ENCODE data around the gene MICAL2.

MICAL2 gene

DNA sequence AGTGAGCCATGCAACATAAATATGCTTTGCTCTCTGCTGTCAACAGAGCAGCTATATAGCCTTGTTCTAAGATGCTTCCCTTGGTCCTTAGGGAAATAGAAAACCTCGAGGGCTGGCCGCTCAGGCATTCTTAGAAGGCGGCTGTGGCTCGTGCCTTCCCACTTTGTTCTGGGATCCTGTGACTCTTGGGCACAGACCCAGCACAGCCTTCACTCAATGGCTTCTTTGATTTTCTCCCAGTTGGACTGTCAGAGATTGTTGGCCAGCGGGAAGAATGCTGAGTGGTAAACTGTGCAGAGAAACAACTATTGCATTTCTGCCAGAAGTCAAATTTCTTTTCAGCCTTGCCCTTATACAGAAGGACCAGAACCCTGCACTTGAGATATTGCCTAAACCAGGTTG is 9.5 kb upstream of the MICAL2 start:
- TF ChIP-seq SETDB1 (IDR thresholded peaks at IDR 0.05; ENCODE audit: insufficient read length, low read length) (no peak), ZNF146 (tag by site-specific recombination; IDR thresholded peaks at IDR 0.05) (no peak), ZNF121 (tag by site-specific recombination; IDR thresholded peaks at IDR 0.05) (no peak), ZNF654 (tag by site-specific recombination; IDR thresholded peaks at IDR 0.05; ENCODE audit: low read depth) (no peak), GLI4 (tag by site-specific recombination; IDR thresholded peaks at IDR 0.05) (no peak), ZNF132 (tag by site-specific recombination; IDR thresholded peaks at IDR 0.05; ENCODE audit: borderline replicate concordance) (no peak), GFI1B (tag by site-specific recombination; IDR thresholded peaks at IDR 0.05) (no peak), ZNF354C (tag by site-specific recombination; IDR thresholded peaks at IDR 0.05; ENCODE audit: borderline replicate concordance, low read depth) (no peak), MYNN (tag by site-specific recombination; IDR thresholded peaks at IDR 0.05; ENCODE audit: borderline replicate concordance) (no peak), KLF8 (tag by site-specific recombination; IDR thresholded peaks at IDR 0.05) (no peak), ZNF175 (tag by site-specific recombination; IDR thresholded peaks at IDR 0.05) (no peak), ZBTB8A (tag by site-specific recombination; IDR thresholded peaks at IDR 0.05) (no peak)
- TF ChIP-seq, protein P1, sequence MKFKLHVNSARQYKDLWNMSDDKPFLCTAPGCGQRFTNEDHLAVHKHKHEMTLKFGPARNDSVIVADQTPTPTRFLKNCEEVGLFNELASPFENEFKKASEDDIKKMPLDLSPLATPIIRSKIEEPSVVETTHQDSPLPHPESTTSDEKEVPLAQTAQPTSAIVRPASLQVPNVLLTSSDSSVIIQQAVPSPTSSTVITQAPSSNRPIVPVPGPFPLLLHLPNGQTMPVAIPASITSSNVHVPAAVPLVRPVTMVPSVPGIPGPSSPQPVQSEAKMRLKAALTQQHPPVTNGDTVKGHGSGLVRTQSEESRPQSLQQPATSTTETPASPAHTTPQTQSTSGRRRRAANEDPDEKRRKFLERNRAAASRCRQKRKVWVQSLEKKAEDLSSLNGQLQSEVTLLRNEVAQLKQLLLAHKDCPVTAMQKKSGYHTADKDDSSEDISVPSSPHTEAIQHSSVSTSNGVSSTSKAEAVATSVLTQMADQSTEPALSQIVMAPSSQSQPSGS (tag by site-specific recombination; IDR thresholded peaks at IDR 0.05; ENCODE audit: low read depth): no peak
- TF ChIP-seq, protein P2, sequence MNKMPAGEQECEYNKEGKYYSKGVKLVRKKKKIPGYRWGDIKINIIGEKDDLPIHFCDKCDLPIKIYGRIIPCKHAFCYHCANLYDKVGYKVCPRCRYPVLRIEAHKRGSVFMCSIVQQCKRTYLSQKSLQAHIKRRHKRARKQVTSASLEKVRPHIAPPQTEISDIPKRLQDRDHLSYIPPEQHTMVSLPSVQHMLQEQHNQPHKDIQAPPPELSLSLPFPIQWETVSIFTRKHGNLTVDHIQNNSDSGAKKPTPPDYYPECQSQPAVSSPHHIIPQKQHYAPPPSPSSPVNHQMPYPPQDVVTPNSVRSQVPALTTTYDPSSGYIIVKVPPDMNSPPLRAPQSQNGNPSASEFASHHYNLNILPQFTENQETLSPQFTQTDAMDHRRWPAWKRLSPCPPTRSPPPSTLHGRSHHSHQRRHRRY (tag by site-specific recombination; IDR thresholded peaks at IDR 0.05): no peak
- TF ChIP-seq, protein P3, sequence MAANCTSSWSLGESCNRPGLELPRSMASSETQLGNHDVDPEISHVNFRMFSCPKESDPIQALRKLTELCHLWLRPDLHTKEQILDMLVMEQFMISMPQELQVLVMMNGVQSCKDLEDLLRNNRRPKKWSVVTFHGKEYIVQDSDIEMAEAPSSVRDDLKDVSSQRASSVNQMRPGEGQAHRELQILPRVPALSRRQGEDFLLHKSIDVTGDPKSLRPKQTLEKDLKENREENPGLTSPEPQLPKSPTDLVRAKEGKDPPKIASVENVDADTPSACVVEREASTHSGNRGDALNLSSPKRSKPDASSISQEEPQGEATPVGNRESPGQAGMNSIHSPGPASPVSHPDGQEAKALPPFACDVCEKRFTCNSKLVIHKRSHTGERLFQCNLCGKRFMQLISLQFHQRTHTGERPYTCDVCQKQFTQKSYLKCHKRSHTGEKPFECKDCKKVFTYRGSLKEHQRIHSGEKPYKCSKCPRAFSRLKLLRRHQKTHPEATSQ (tag by site-specific recombination; IDR thresholded peaks at IDR 0.05): no peak
- H3K27ac ChIP-seq (ENCODE audit: extremely low read depth, low read depth, low read length): no peak overlapping the region
- CTCF ChIA-PET: no interaction called here
- H3K4me1 ChIP-seq (ENCODE audit: control insufficient read depth, insufficient read depth, low read length): no peaks in the 10 kb centered on the region
- H3K9me3 ChIP-seq (ENCODE audit: control insufficient read depth, insufficient read depth, low read depth, low read length): no peaks in the 10 kb centered on the region
- POLR2A ChIA-PET: no interaction called here
- H3K4me3 ChIP-seq (ENCODE audit: low read depth, low read length): no peak overlapping the region
- no peaks in the 10 kb centered on the region for H3K36me3 ChIP-seq (ENCODE audit: control insufficient read depth in 2 of 2, insufficient read depth in 1 of 2, low read length in 2 of 2)

- no peaks in the 10 kb centered on the region for H3K4me1 ChIP-seq (ENCODE audit: control insufficient read depth, insufficient read depth, low read length)
- POLR2A ChIA-PET: no interaction called here
- no peak for TF ChIP-seq ZNF214 (tag by site-specific recombination; IDR thresholded peaks at IDR 0.05; ENCODE audit: borderline replicate concordance)
- no peak for TF ChIP-seq HOXC10 (CRISPR knock-in tag; IDR thresholded peaks at IDR 0.05)
- no peak for TF ChIP-seq ZNF768 (tag by site-specific recombination; IDR thresholded peaks at IDR 0.05)
- TF ChIP-seq, protein P4, sequence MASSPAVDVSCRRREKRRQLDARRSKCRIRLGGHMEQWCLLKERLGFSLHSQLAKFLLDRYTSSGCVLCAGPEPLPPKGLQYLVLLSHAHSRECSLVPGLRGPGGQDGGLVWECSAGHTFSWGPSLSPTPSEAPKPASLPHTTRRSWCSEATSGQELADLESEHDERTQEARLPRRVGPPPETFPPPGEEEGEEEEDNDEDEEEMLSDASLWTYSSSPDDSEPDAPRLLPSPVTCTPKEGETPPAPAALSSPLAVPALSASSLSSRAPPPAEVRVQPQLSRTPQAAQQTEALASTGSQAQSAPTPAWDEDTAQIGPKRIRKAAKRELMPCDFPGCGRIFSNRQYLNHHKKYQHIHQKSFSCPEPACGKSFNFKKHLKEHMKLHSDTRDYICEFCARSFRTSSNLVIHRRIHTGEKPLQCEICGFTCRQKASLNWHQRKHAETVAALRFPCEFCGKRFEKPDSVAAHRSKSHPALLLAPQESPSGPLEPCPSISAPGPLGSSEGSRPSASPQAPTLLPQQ (tag by site-specific recombination; IDR thresholded peaks at IDR 0.05): no peak
- TF ChIP-seq, protein P5, sequence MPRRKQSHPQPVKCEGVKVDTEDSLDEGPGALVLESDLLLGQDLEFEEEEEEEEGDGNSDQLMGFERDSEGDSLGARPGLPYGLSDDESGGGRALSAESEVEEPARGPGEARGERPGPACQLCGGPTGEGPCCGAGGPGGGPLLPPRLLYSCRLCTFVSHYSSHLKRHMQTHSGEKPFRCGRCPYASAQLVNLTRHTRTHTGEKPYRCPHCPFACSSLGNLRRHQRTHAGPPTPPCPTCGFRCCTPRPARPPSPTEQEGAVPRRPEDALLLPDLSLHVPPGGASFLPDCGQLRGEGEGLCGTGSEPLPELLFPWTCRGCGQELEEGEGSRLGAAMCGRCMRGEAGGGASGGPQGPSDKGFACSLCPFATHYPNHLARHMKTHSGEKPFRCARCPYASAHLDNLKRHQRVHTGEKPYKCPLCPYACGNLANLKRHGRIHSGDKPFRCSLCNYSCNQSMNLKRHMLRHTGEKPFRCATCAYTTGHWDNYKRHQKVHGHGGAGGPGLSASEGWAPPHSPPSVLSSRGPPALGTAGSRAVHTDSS (tag by site-specific recombination; IDR thresholded peaks at IDR 0.05): no peak
- TF ChIP-seq ZNF266 (tag by site-specific recombination; IDR thresholded peaks at IDR 0.05; ENCODE audit: low read depth): no peak
- no peak for TF ChIP-seq ZNF140 (tag by site-specific recombination; IDR thresholded peaks at IDR 0.05)
- TF ChIP-seq ZNF544 (tag by site-specific recombination; IDR thresholded peaks at IDR 0.05): no peak
- no peak for TF ChIP-seq ZNF791 (tag by site-specific recombination; IDR thresholded peaks at IDR 0.05)
- H3K4me3 ChIP-seq (ENCODE audit: low read depth, low read length): no peak overlapping the region
- H3K27ac ChIP-seq (ENCODE audit: extremely low read depth, low read depth, low read length): no peak overlapping the region
- H3K9me3 ChIP-seq (ENCODE audit: control insufficient read depth, insufficient read depth, low read depth, low read length): no peaks in the 10 kb centered on the region
- no peaks in the 10 kb centered on the region for H3K36me3 ChIP-seq (ENCODE audit: control insufficient read depth in 2 of 2, insufficient read depth in 1 of 2, low read length in 2 of 2)
- CTCF ChIA-PET: interaction anchor here (3.3 kb wide), 1 partner anchor 14 kb away, joined by 13 read pairs; no protein-coding TSS in a partner anchor
These were observed 9.1 kb upstream of the MICAL2 start for GRCh38 chr11:12101318-12101717.

Data from HEK293 (cell line).